Keratinocyte (primary cell): ENCODE measurements around the gene CTNNBL1.

Source experiments
- CTCF ChIP-seq, 3 experiments: IDR thresholded peaks in 1 of 3; conservative IDR thresholded peaks in 1 of 3; optimal IDR thresholded peaks in 1 of 3; 2 replicates in 2 of 3; 3 replicates in 1 of 3; pipeline versions ENCODE3 to v1.5.1; 2011; ENCODE audit warnings: low read length in 3 of 3, mild to moderate bottlenecking in 3 of 3, moderate library complexity in 2 of 3, control low read depth in 1 of 3, inconsistent platforms in 1 of 3; ENCODE audit not compliant: insufficient read depth in 2 of 3; ENCODE audit errors: extremely low read depth in 1 of 3
- EZH2 ChIP-seq: IDR thresholded peaks from one replicate; pipeline ENCODE4 v1.6.1; 2012; ENCODE audit warnings: inconsistent platforms, mild to moderate bottlenecking, low read length, moderate library complexity

DNA sequence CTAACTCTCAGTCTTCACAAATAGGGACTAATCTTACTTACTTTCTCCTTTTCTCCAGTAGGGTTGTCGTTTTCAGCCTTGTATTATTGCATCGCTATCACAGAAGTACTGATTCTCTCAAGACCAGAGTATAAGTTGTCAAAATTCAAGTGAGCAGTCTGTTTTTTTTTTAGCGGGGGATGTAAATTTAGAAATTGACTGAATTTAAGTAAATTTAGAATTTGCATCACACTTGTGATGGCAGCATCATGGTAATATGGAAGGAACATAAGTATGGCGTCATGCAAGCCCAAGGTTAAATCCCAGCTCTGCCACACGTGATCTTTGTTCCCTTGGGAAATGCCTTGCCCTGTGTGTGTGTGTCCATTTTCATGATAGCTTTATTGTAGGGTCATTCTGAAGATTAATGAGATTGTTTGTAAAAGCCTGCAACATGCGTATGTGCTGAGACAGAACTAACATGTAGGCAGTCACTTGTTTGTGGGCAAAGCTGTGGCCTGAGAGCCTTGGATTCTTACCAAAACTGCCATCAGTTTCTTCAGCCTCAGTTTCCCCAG is 156.3 kb downstream of the CTNNBL1 start:
- TF ChIP-seq CTCF (optimal IDR thresholded peaks at IDR 0.05 in 1 of 3, IDR thresholded peaks at IDR 0.05 in 1 of 3, conservative IDR thresholded peaks at IDR 0.05 in 1 of 3; ENCODE audit: extremely low read depth in 1 of 3, insufficient read depth in 2 of 3, low read length in 3 of 3), result no peak
- TF ChIP-seq EZH2, result no peak
